ENCODE results near the gene DGCR8.
"Not testable (repeated sequence)": the region's sequence is repeated elsewhere in the genome, so short reads cannot be mapped to it uniquely, and the experiment has no call there.

The DGCR8 gene

DNA sequence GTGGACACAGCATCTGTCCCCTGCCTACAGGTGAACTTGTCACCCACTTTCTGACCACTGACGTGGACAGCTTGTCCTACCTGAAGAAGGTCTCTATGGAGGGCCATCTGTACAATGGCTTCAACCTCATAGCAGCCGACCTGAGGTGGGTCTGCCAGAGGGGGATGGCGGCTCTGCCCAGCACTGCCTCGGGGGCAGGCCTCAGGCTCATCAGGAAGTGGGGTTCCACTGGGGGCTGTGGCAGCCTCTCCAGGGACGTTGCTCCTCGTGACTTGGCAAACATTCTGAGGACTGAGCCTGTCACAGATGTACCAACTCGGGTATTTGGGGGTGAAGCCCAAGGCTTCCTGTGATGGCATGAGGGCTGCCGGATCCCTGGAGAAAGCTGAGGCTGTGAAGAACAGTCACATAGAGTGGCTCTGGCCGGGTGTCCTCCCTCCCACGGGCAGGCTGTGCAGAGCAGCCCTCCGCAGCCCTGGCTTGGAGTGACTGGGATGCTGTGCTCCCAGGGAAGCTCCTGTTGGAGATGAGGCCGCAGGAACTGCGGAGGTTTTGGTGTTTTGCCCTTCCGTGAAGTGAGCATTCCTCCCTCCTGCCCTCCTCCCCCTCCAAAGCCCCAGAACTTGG is 26.5 kb upstream of the DGCR8 start:
- DNase-seq = no peak

DNA sequence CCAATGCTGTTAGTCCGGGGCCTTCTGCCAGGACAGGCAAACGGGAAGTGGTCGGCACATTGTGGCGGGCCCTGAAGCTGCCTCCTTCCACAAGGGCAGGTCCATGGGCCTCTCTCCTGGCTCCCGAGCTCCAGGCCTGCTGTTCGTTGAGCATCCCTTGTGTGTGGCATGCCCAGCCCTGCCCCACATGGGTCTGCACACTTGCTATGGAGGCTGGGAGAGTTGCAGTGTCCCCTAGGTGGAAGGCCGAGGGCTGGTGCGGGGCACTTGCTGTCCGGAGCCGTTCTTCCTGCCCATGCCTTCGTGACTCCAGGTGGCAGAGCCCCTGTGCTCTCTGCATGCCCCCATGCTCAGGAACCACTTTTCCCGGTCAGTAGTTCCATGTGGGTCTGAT is 26.0 kb upstream of the DGCR8 start:
- no peak for DNase-seq

DNA sequence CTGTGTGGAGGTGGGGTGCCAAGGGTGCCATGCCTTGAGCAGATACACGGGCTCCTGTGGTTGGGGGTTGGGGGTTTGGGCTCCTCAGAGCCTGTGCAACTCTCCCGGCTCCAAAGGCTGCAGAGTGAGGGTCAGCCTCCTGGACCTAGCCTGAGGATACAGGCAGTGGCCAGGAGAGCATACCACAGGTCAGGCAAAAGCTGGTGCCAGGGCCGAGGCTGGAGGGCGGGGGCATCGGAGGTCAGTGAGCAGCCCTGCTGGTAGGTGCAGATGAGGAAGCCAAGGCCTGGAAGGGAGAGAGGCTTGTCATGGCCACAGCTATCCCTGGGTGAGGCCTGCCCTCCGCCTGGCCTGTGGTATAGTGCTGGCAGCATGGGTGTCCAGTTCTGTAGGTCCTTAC is 25.6 kb upstream of the DGCR8 start:
- DNase-seq = no peak

- DNase-seq = no peak
Observed at GRCh38 chr22:20055144-20055543, 24.9 kb upstream of the DGCR8 start.

- no peak for DNase-seq
Observed at GRCh38 chr22:20055654-20056053, 24.4 kb upstream of the DGCR8 start.

GRCh38 chr22:20056161-20056560 is 23.9 kb upstream of the DGCR8 start:
- DNase-seq = no peak

- no peak for DNase-seq
Observed at GRCh38 chr22:20056696-20057386, 23.2 kb upstream of the DGCR8 start.

GRCh38 chr22:20057596-20058268 is 22.3 kb upstream of the DGCR8 start:
- no peak for DNase-seq

- no peak for DNase-seq
Observed at GRCh38 chr22:20058989-20059770, 20.9 kb upstream of the DGCR8 start.

DNA sequence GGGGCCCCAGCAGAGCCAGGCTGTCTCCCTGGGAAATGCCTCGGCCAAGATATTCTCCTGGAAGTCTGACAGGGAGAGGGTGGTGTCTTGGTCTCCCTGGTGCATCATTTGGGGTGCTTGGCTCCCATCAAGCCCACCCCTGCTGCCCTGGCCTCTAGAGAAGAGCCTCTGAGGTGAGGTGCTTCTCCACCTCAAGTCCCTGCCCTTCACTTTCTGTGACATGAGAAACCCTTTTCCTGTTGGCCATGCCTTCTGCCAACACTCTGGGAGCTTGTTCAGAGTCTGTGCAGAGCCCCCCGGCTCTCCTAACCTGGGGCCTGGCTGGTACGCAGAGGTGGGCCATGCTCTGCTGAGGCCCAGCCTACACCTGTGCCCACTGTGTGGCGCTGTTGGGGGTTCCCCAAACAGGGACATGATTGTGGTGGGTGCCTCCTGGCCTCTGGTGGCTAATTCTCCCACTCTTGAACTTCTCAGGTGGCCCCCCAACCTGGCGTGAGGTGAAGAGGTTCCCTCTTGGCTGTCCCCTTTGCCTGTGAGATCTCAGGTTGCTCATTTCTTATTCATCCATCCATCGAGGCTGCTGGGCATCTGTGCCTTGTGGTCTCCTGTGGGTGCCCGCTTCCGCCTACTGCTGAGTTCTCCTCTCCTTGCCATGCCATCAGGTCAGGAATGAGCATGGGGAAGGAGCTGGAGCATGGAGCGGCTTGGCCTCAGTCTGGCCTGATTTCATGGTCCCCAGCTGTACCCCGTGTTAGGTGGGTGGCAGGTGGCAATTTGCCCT is 19.2 kb upstream of the DGCR8 start:
- no peak for DNase-seq

DNA sequence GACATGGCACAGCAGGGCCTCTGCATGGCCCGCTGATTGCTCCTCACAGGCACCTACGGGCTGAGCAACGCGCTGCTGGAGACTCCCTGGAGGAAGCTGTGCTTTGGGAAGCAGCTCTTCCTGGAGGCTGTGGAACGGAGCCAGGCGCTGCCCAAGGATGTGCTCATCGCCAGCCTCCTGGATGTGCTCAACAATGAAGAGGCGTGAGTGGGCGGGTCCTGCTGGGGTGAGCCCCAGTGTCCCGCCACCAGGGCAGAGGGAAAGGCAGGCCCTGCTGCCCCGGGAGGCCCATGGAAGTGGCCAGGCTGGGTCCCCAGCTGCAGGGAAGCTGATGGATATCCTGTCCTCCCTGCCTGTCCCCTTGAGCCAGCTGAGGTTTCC is 18.6 kb upstream of the DGCR8 start:
- no peak for DNase-seq

DNA sequence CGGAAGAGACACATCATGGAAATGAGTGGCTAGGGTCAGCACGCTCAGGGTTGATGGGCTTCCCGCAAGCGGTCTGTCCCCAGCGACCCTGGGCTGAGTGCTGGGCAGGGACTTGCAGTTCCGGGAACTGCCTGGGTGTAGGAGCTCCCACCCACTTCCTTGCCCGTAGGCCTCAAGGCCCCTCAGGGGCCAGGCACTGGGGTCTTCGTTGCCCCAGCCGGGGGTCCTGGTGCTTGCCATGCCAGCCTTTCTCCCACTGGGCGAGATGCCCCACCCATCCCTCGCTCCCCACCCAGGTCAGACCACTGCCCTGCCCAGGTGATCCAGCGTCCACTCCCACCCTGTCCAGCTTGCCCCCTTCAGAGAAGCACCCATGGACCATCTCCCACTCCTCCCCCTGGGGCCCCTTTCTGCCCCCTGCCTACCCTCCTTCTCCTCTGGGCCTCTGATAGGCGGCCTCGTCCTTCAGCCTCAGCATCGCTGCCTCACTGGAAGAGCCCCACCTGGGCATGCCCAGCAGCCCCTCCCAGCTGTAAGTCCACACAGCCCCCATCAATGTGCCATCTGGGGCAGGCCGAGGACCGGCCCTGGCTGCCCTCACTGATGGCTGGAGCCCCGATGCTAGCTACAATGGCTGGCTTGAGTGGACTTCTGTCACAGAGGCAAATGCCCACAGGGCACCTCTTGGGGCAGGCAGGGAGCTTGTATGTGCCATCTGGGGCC is 17.8 kb upstream of the DGCR8 start:
- DNase-seq = no peak

DNA sequence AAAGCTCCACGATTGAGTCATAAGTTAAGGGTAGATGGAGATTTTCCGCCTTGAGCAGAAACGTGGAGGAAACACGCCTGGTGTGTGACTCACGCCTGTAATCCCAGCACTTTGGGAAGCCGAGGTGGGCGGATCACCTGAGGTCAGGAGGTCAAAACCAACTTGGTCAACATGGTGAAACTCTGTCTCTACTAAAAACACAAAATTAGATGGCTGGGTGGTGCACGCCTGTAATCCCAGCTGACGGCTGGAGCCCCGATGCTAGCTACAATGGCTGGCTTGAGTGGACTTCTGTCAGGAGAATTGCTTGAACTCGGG is 17.3 kb upstream of the DGCR8 start:
- DNase-seq = no peak

DNA sequence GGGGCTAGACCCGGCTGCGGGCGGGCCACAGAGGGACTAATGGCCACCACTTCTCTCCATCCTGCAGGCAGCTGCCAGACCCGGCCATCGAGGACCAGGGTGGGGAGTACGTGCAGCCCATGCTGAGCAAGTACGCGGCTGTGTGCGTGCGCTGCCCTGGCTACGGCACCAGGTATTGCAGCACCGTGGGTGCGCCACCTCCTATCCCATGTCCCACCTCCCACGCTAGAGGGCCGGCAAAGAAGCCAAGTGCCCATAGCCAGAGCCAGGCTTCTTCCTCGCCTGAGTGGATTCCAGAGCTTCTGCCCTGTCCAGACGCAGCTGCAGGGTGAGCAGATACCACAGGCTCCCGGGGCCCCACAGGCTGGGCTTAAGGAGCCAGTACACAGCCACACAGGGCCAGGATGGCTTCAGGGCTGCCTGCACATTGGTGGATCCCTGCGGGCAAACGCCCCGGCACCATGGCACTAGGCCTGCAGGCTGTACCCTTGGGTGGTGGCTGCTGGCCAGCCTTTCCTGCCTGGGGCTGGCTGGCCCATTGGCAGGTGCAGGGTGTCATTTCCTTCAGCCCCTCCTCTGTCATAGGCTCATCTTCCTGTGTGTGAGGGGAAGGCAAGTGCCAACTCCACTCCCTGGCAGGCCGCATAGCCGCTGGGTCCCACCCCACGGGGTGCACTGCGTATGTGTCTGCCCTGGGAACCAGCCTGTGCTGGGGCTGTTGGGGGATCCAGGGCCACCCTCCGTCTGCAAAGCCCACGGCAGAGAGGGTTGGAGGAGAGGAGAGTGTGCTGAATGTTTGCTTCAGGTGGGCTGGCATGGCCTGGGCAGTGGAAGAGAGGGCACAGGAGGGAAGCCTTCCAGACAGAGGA is 16.5 kb upstream of the DGCR8 start:
- no peak for DNase-seq

DNA sequence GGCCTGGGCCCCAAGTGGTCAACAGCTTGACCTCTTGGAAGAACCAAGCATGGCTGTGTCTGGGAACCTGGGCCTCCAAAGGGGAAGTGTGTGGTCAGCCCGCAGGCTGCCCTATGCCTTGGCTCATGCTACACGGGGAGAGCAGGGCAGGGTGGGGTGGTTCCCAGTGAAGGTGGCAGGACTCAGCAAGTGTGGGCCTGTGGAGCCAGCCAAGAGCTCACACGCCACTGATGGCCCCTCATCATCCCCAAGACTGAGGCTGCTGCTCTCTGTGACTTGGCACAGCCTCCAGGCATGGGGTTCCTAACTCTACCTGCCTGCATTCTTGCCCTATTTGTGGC is 15.9 kb upstream of the DGCR8 start:
- no peak for DNase-seq

GRCh38 chr22:20064545-20065262 is 15.3 kb upstream of the DGCR8 start:
- DNase-seq = no peak

GRCh38 chr22:20065896-20066616 is 14.0 kb upstream of the DGCR8 start:
- DNase-seq = no peak

GRCh38 chr22:20066617-20067383 is 13.2 kb upstream of the DGCR8 start:
- DNase-seq = no peak

DNA sequence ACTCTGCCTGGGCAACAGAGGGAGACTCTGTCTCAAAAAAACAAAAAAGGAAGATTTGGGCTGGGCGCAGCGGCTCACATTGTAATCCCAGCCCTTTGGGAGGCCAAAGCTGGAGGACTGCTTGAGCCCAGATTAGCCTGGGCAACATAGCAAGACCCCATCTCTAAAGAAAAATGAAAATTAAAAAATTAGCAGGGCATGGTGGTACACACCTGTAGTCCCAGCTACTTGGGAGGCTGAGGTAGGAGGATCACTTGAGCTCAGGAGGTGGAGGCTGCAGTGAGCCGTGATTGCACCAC is 12.7 kb upstream of the DGCR8 start:
- DNase-seq = not testable (repeated sequence)
